Dermis blood vessel endothelial cell (primary cell): ENCODE measurements around the gene ATL2. TPM values are rescaled to one million over a fixed set of nuclear protein-coding genes. Genes with fewer than 3 reads are reported as not detected.
"Not testable (repeated sequence)": the region's sequence is repeated elsewhere in the genome, so short reads cannot be mapped to it uniquely, and the experiment has no call there.

Source experiments
- DNase-seq: peaks from one replicate; pipeline ENCODE4 v3.0.0; 2010
- total RNA-seq: library from RNA; depleted of rRNA; stranded (reverse); fragments of >200 nt; gene quantifications from 2 replicates; pipeline ENCODE4 v1.2.3, GENCODE V29; 2014

ATL2 gene
- total RNA-seq, 1 donor from 2014 or later, result 129 TPM

GRCh38 chr2:38322224-38322914 is 54.7 kb downstream of the ATL2 start:
- DNase-seq, result no peak

- not testable (repeated sequence) for DNase-seq
These were observed 57.8 kb downstream of the ATL2 start for GRCh38 chr2:38319240-38319639.

- no peak for DNase-seq
These were observed 59.3 kb downstream of the ATL2 start for GRCh38 chr2:38317725-38318124.

GRCh38 chr2:38315707-38316333 is 61.3 kb downstream of the ATL2 start:
- peak; percentile 69 for DNase-seq

GRCh38 chr2:38308821-38309220 is 68.3 kb downstream of the ATL2 start:
- no peak for DNase-seq

- no peak for DNase-seq
These were observed 74.9 kb downstream of the ATL2 start for GRCh38 chr2:38301969-38302702.

GRCh38 chr2:38301340-38301968 is 75.6 kb downstream of the ATL2 start:
- DNase-seq, result no peak

- no peak for DNase-seq
These were observed 78.5 kb downstream of the ATL2 start for GRCh38 chr2:38298539-38298938.

- no peak for DNase-seq
These were observed 80.8 kb downstream of the ATL2 start for GRCh38 chr2:38296197-38296780.

- DNase-seq, result no peak
These were observed 82.5 kb downstream of the ATL2 start for GRCh38 chr2:38294597-38294996.

GRCh38 chr2:38293152-38293865 is 83.8 kb downstream of the ATL2 start:
- no peak for DNase-seq

GRCh38 chr2:38290332-38290731 is 86.7 kb downstream of the ATL2 start:
- DNase-seq, result no peak

GRCh38 chr2:38284971-38285370 is 92.1 kb downstream of the ATL2 start:
- DNase-seq, result no peak

- DNase-seq, result no peak
These were observed 95.9 kb downstream of the ATL2 start for GRCh38 chr2:38281095-38281742.

GRCh38 chr2:38279201-38279600 is 97.9 kb downstream of the ATL2 start:
- no peak for DNase-seq

GRCh38 chr2:38278117-38278438 is 99.0 kb downstream of the ATL2 start:
- DNase-seq, result not testable (repeated sequence)

GRCh38 chr2:38277245-38278116 is 99.6 kb downstream of the ATL2 start:
- DNase-seq, result no peak

- DNase-seq, result peak; percentile 84
These were observed 102.5 kb downstream of the ATL2 start for GRCh38 chr2:38274286-38275276.

GRCh38 chr2:38271697-38272096 is 105.4 kb downstream of the ATL2 start:
- DNase-seq, result no peak

- no peak for DNase-seq
These were observed 107.7 kb downstream of the ATL2 start for GRCh38 chr2:38269421-38269820.
